Psoas muscle (tissue), 8 donors: ENCODE results near the gene TBPL1. TPM values are rescaled to one million over a fixed set of nuclear protein-coding genes. Genes with fewer than 3 reads are reported as not detected.

ENCODE experiments used
- ATAC-seq, 4 donors: fragments of 200-7000 bp; cut with Tn5 transposase; one replicate each; pipeline ENCODE4 v1.9.1; 2020; ENCODE audit warnings: moderate library complexity in 3 of 4, mild to moderate bottlenecking in 2 of 4
- DNase-seq, 2 donors: peaks; one replicate each; pipeline ENCODE4 v3.0.0-alpha.2; 2020
- H3K27ac ChIP-seq: fragments of 200-600 bp; one replicate; pipeline ENCODE4 v1.8.0; 2022
- H3K27me3 ChIP-seq, 3 donors: fragments of 200-600 bp in 1 of 3; one replicate each; pipeline versions ENCODE4 v1.6.1 to v1.8.0; 2013 to 2022; ENCODE audit warnings: low read length in 2 of 3, mild to moderate bottlenecking in 2 of 3, moderate library complexity in 1 of 3; ENCODE audit not compliant: insufficient read depth in 3 of 3
- H3K36me3 ChIP-seq, 2 donors: fragments of 200-600 bp in 1 of 2; one replicate each; pipeline versions ENCODE4 v1.6.1 to v1.8.0; 2013 to 2022; ENCODE audit warnings: low read depth in 1 of 2, mild to moderate bottlenecking in 1 of 2, moderate library complexity in 1 of 2; ENCODE audit not compliant: insufficient read depth in 1 of 2
- H3K4me1 ChIP-seq: fragments of 200-600 bp; one replicate; pipeline ENCODE4 v1.8.0; 2022
- H3K4me3 ChIP-seq: fragments of 200-600 bp; one replicate; pipeline ENCODE4 v1.8.0; 2022; ENCODE audit warnings: mild to moderate bottlenecking
- H3K9me3 ChIP-seq: fragments of 200-600 bp; one replicate; pipeline ENCODE4 v1.8.0; 2022
- CTCF ChIP-seq: fragments of 200-600 bp; IDR thresholded peaks from one replicate; pipeline ENCODE4 v1.8.0; 2022; ENCODE audit warnings: antibody characterized with exemption
- WGBS, 3 donors: extraction: QIAGEN DNeasy Blood & Tissue Kit; methylation state at CpG; one replicate each; pipeline versions ENCODE4 v1.1.6 to v1.1.7; 2013; 5-methylcytosine and 5-hydroxymethylcytosine counted together
- intact Hi-C, 2 donors: fragments of 100-400 bp; cut with DNase I; formaldehyde crosslinking; loops; one replicate each; pipeline versions ENCODE4 v1.11.0 to v1.14.2; 2022
- polyA plus RNA-seq, 3 donors: library from polyadenylated mRNA; stranded (reverse); fragments of 200-250 nt; gene quantifications; one replicate each; pipeline ENCODE4 v1.2.3, GENCODE V29; 2013
- total RNA-seq, 4 donors: library from RNA; stranded (reverse); fragmentation: NEBNext Ultra II Directional in 2 of 4; extraction: Animal tissue kit (Norgen Biotek cat#: 25700) in 2 of 4; gene quantifications; one replicate each; pipeline versions ENCODE4 v1.2.1 to v1.2.4, GENCODE V29; 2021 to 2023
- donor health status: healthy with polysubstance abuse.
- donor health status: DM: no; HTN: no; CAD: no; lungs with moderate emphysema.
- donor health status: Bipolar disorder and iron deficiency.
- donor health status: healthy.
- donor health status: DM: yes; HTN: yes; CAD: no.
- donor health status: DM: no; HTN: no; CAD: no.
- donor health status: DM: no; HTN: no; CAD: no.
- donor health status: DM: yes; HTN: yes; CAD: no.

Gene TBPL1
- total and polyA plus RNA-seq, 7 donors: 7.5 to 17.7 (median 11.0) TPM

GRCh38 chr6:133980168-133980567 is 27.1 kb downstream of the TBPL1 start:
- Histone ChIP-seq H3K4me3 (no peak overlapping the region), H3K9me3 (no peaks in the 10 kb centered on the region), H3K27ac (no peak overlapping the region), H3K36me3 (peaks cover 0 to 34% of the 10 kb centered on the region in 2 donors), H3K27me3 (no peaks in the 10 kb centered on the region), H3K4me1 (peaks cover 19% of the 10 kb centered on the region)
- WGBS, 3 donors: 93 to 97% (median 94%) methylated on average over 3 of the region's 3 CpGs
- no peak for DNase-seq
- intact Hi-C loops: no loop called here
- TF ChIP-seq CTCF: no peak
- no peak for ATAC-seq

- intact Hi-C loops: no loop called here
- ATAC-seq (no peak), DNase-seq (no peak)
Observed at GRCh38 chr6:133983099-133983939, 30.3 kb downstream of the TBPL1 start.

GRCh38 chr6:133985970-133986369 is 32.9 kb downstream of the TBPL1 start:
- H3K27ac ChIP-seq: no peak overlapping the region
- ATAC-seq (no peak), DNase-seq (no peak)
- no peaks in the 10 kb centered on the region for H3K9me3 ChIP-seq
- intact Hi-C loops: no loop called here
- H3K4me3 ChIP-seq: no peak overlapping the region
- 97 to 100% (median 100%) methylated on average over 1 of the region's 1 CpG for WGBS, 3 donors
- H3K27me3 ChIP-seq: no peaks in the 10 kb centered on the region
- no peaks in the 10 kb centered on the region for H3K4me1 ChIP-seq
- no peak for TF ChIP-seq CTCF
- peaks cover 0 to 91% of the 10 kb centered on the region in 2 donors for H3K36me3 ChIP-seq

More at GRCh38 chr6:133983099-133983939, 30.3 kb downstream of the TBPL1 start:
- Histone ChIP-seq H3K27me3 (no peaks in the 10 kb centered on the region), H3K36me3 (peaks cover 0 to 65% of the 10 kb centered on the region in 2 donors), H3K27ac (no peak overlapping the region), H3K4me3 (no peak overlapping the region), H3K4me1 (peaks cover 9% of the 10 kb centered on the region), H3K9me3 (no peaks in the 10 kb centered on the region)
- 71 to 82% (median 72%) methylated on average over 9 of the region's 9 CpGs for WGBS, 3 donors
- no peak for TF ChIP-seq CTCF

- Histone ChIP-seq H3K4me3 (no peak overlapping the region), H3K36me3 (peaks cover 0 to 85% of the 10 kb centered on the region in 2 donors), H3K4me1 (no peaks in the 10 kb centered on the region), H3K27ac (no peak overlapping the region), H3K27me3 (no peaks in the 10 kb centered on the region), H3K9me3 (no peaks in the 10 kb centered on the region)
- intact Hi-C loops: no loop called here
- no peak for ATAC-seq
- TF ChIP-seq CTCF: no peak
- DNase-seq: no peak
- 87 to 91% (median 88%) methylated on average over 2 of the region's 2 CpGs for WGBS, 3 donors
Observed at GRCh38 chr6:133986942-133987341, 33.9 kb downstream of the TBPL1 start.
